Fibroblast of lung (primary cell): ENCODE results near the gene FRMPD3.

Source experiments
- CTCF ChIP-seq, 2 donors: IDR thresholded peaks in 1 of 2; conservative IDR thresholded peaks in 1 of 2; 1 replicate in 1 of 2; 2 replicates in 1 of 2; pipeline ENCODE4 v1.5.1; 2011 to 2012; ENCODE audit warnings: low read length in 2 of 2, control low read depth in 1 of 2, inconsistent platforms in 1 of 2, low read depth in 1 of 2, mild to moderate bottlenecking in 1 of 2
- EZH2 ChIP-seq: IDR thresholded peaks from 2 replicates; pipeline ENCODE4 v1.5.1; 2012; ENCODE audit warnings: low read length, control low read depth, mild to moderate bottlenecking; ENCODE audit errors: missing control alignments

DNA sequence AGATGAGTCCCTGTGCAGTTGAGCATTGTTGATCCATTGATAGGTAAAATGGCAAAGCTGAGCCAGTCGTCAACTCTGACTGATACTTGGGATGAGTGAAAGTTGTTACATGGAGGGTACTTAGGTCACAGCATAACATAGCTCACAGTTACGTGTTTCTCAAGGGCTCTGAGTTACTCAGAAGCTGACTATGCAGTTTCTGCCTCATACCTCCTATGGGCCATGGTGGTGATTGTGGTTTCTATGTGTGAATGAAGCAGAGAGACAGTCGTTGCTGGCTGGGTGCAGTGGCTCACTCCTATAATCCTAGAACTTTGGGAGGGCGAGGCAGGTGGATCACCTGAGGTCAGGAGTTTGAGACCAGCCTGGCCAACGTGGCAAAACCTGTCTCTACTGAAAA, 30.8 kb downstream of the FRMPD3 start:
- TF ChIP-seq CTCF (conservative IDR thresholded peaks at IDR 0.05 in 1 of 2, IDR thresholded peaks at IDR 0.05 in 1 of 2; ENCODE audit: low read depth in 1 of 2, low read length in 2 of 2): no peak
- no peak for TF ChIP-seq EZH2
